ENCODE results near the gene AKR1C3.
"Not testable (repeated sequence)": the region's sequence is repeated elsewhere in the genome, so short reads cannot be mapped to it uniquely, and the experiment has no call there.

AKR1C3 gene

DNA sequence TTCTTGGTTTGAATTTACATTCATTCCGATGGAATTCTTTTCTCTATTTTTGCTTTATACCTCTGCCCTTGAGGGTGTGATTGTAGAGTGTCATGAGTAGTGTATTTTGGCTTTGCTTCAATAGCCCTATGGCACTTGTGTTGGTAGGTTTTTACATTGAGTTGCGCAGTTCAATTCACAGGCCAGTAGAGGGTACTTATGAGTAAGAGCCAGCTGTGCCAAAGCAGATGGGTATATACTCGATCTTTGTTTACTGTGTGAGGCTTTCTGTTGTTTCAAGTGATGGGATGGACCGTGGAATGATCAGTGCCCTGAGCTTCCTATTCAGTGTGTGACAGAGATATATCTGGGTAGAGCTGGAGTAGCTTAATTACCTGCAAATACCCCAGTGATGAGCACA lies 4.3 kb upstream of the AKR1C3 start:
- no peaks in the 10 kb centered on the region for H3K9me3 ChIP-seq (ENCODE audit: control insufficient read depth, insufficient read depth, low read length)
- H3K4me1 ChIP-seq (ENCODE audit: control insufficient read depth, insufficient read depth, low read length) = peaks cover 5% of the 10 kb centered on the region
- no peak overlapping the region for H3K4me3 ChIP-seq (ENCODE audit: low read depth, low read length)
- H3K27ac ChIP-seq (ENCODE audit: low read depth, low read length) = no peak overlapping the region
- H3K27me3 ChIP-seq (ENCODE audit: control insufficient read depth, insufficient read depth, low read length) = no peaks in the 10 kb centered on the region
- no peak overlapping the region for H3K9ac ChIP-seq (ENCODE audit: low read depth, low read length)
- H3K36me3 ChIP-seq (ENCODE audit: control insufficient read depth, insufficient read depth, low read length) = no peaks in the 10 kb centered on the region

DNA sequence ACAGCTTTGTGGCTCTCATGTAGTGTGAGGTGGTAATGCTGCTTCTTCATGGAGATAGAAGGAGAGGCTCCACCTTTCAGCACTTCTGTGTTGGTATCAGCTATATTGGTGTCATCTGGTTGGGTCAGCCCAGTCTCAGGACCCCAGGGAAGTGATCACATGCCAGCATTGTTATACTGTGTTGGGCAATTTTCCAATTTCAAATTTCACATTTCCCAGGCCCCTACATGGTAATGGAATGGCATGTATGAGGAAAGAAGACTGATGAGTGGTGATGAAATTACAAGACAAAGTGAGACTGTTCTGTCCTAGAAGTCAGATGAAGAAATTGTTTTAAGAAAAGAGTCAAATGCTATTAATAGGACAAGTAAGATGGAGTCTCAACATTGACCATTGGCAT lies 3.7 kb upstream of the AKR1C3 start:
- H3K9ac ChIP-seq (ENCODE audit: low read depth, low read length) = no peak overlapping the region
- peaks cover 5% of the 10 kb centered on the region for H3K4me1 ChIP-seq (ENCODE audit: control insufficient read depth, insufficient read depth, low read length)
- H3K27ac ChIP-seq (ENCODE audit: low read depth, low read length) = no peak overlapping the region
- H3K27me3 ChIP-seq (ENCODE audit: control insufficient read depth, insufficient read depth, low read length) = no peaks in the 10 kb centered on the region
- no peaks in the 10 kb centered on the region for H3K36me3 ChIP-seq (ENCODE audit: control insufficient read depth, insufficient read depth, low read length)
- no peaks in the 10 kb centered on the region for H3K9me3 ChIP-seq (ENCODE audit: control insufficient read depth, insufficient read depth, low read length)
- no peak overlapping the region for H3K4me3 ChIP-seq (ENCODE audit: low read depth, low read length)

DNA sequence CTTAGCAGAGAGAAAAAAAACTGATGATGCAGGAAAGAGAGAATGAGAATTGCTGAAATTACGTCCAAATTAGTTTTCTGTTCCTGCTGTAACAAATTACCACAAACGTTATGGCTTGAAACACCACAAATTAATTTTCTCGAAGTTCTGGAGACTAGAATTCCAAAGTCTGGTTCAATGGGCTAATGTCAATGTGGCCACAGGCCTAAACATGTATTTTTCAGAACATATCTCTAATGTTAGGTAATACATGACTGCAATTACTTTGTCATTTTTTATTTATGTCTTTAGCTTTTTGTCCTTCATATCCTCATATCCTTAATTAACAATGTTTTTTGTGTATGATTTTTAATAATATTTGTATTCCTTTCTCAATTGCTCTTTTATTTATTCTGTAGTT lies 3.0 kb upstream of the AKR1C3 start:
- Histone ChIP-seq H3K27ac (ENCODE audit: low read depth, low read length) (no peak overlapping the region), H3K9me3 (ENCODE audit: control insufficient read depth, insufficient read depth, low read length) (no peaks in the 10 kb centered on the region), H3K36me3 (ENCODE audit: control insufficient read depth, insufficient read depth, low read length) (no peaks in the 10 kb centered on the region)

DNA sequence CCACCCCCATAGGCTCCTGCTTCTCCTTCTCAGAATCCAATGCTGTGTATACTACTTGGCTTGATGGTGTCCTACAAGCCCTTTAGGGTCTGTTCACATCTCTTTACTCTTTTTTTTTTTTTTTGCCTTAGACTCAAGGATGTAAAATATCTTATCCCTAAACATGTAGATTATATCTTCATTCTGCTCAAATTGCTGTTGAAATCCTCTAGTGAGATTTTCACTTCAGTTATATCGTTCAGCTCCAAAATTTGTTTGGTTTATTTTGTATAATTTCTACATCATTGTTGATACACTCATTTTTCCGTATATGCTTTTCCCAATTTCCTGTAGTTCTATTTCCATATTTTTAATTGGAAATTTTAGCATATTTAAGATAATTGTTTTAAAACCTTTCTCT lies 1.8 kb upstream of the AKR1C3 start:
- H3K9ac ChIP-seq (ENCODE audit: low read depth, low read length) = no peak overlapping the region
- no peaks in the 10 kb centered on the region for H3K36me3 ChIP-seq (ENCODE audit: control insufficient read depth, insufficient read depth, low read length)
- H3K27me3 ChIP-seq (ENCODE audit: control insufficient read depth, insufficient read depth, low read length) = no peaks in the 10 kb centered on the region
- no peak overlapping the region for H3K4me3 ChIP-seq (ENCODE audit: low read depth, low read length)
- no peak overlapping the region for H3K27ac ChIP-seq (ENCODE audit: low read depth, low read length)
- H3K4me1 ChIP-seq (ENCODE audit: control insufficient read depth, insufficient read depth, low read length) = peaks cover 5% of the 10 kb centered on the region
- H3K9me3 ChIP-seq (ENCODE audit: control insufficient read depth, insufficient read depth, low read length) = no peaks in the 10 kb centered on the region

More for the DNA sequence above, 3.0 kb upstream of the AKR1C3 start:
- peaks cover 5% of the 10 kb centered on the region for H3K4me1 ChIP-seq (ENCODE audit: control insufficient read depth, insufficient read depth, low read length)
- no peak overlapping the region for H3K9ac ChIP-seq (ENCODE audit: low read depth, low read length)
- no peaks in the 10 kb centered on the region for H3K27me3 ChIP-seq (ENCODE audit: control insufficient read depth, insufficient read depth, low read length)
- H3K4me3 ChIP-seq (ENCODE audit: low read depth, low read length) = no peak overlapping the region

DNA sequence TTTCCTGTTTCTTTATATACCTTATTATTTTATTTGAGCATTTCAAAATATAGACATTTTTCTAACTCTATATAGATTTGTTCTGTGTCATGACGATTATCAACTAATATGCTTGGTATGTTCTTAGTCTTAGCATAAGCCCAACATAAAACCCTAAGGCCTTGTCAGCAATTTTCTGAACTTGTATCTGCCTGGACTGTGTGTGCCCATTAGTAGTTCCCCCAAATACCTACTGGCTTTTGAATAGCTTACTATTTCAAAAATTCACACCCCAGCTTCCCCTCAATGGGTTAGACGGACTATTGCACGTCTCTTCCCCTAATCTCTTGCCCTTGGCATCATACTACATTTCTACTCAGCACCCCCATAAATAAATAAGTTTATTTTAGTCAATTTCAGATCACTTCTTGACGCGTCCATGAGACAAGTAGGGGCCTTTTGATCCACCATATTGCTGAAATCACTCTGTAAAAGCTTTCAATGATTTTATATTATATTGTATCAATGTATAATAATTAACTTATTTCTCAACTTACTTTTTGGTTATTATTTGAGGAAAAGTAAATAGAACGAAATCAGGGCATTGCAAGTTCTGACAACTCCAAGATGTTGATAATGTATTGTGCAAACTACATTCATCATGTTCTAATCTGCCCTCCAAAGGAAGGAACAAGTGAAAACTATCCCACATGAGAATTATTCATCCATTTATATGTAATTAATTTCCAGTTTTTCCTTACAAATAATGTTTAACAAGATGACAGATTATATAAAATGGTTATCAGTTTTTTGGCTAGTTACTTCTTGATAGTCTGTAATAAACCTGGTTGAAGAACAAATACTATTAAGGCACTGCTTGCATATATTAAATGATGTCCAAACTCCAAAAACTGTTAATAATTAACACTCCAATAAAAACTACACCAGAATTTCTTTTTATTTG lies 1.1 kb upstream of the AKR1C3 start:
- no peak overlapping the region for H3K9ac ChIP-seq (ENCODE audit: low read depth, low read length)
- no peaks in the 10 kb centered on the region for H3K27me3 ChIP-seq (ENCODE audit: control insufficient read depth, insufficient read depth, low read length)
- H3K4me3 ChIP-seq (ENCODE audit: low read depth, low read length) = no peak overlapping the region
- no peak overlapping the region for H3K27ac ChIP-seq (ENCODE audit: low read depth, low read length)
- no peaks in the 10 kb centered on the region for H3K36me3 ChIP-seq (ENCODE audit: control insufficient read depth, insufficient read depth, low read length)
- no peaks in the 10 kb centered on the region for H3K9me3 ChIP-seq (ENCODE audit: control insufficient read depth, insufficient read depth, low read length)
- H3K4me1 ChIP-seq (ENCODE audit: control insufficient read depth, insufficient read depth, low read length) = peaks cover 5% of the 10 kb centered on the region

DNA sequence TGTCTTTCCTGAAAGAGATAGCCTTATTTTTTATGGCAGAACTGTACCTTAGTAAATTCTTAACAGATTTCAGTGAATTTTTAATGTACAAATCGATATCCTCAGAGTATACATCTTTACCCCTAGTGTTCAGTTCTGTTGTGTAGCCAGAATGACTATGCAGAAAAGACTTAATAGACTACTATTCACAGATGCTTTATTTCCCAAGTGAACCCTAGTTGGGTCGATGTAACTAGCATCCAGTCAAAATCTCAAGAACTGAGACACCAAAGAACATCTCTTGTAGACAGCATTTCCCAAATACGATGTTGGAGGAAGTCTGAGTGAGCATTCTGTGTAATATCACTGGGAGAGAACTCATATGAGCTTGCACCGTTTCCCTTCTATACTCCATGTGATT lies 1.5 kb downstream of the AKR1C3 start:
- no peaks in the 10 kb centered on the region for H3K27me3 ChIP-seq (ENCODE audit: control insufficient read depth, insufficient read depth, low read length)
- H3K27ac ChIP-seq (ENCODE audit: low read depth, low read length) = no peak overlapping the region
- H3K36me3 ChIP-seq (ENCODE audit: control insufficient read depth, insufficient read depth, low read length) = no peaks in the 10 kb centered on the region
- H3K4me3 ChIP-seq (ENCODE audit: low read depth, low read length) = no peak overlapping the region
- H3K9ac ChIP-seq (ENCODE audit: low read depth, low read length) = no peak overlapping the region
- H3K9me3 ChIP-seq (ENCODE audit: control insufficient read depth, insufficient read depth, low read length) = no peaks in the 10 kb centered on the region
- H3K4me1 ChIP-seq (ENCODE audit: control insufficient read depth, insufficient read depth, low read length) = peaks cover 5% of the 10 kb centered on the region

DNA sequence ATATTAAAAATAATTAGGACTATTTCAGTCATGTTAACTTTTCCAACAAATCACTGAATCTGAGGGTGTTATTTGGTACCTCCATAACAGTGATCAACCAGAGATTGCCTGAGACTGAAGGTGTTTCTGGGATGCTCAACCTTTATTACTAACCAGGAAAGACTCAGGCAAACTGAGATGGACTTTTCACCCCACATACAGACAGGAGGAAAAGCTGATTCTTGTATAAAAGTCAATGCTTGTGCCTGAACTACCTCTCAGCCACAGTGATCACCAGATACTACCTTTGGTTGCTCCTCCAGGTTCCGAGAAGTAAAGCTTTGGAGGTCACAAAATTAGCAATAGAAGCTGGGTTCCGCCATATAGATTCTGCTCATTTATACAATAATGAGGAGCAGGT lies 1.9 kb downstream of the AKR1C3 start:
- Histone ChIP-seq H3K27ac (ENCODE audit: low read depth, low read length) (no peak overlapping the region), H3K4me1 (ENCODE audit: control insufficient read depth, insufficient read depth, low read length) (peaks cover 5% of the 10 kb centered on the region), H3K27me3 (ENCODE audit: control insufficient read depth, insufficient read depth, low read length) (no peaks in the 10 kb centered on the region), H3K36me3 (ENCODE audit: control insufficient read depth, insufficient read depth, low read length) (no peaks in the 10 kb centered on the region), H3K4me3 (ENCODE audit: low read depth, low read length) (no peak overlapping the region), H3K9me3 (ENCODE audit: control insufficient read depth, insufficient read depth, low read length) (no peaks in the 10 kb centered on the region), H3K9ac (ENCODE audit: low read depth, low read length) (no peak overlapping the region)

DNA sequence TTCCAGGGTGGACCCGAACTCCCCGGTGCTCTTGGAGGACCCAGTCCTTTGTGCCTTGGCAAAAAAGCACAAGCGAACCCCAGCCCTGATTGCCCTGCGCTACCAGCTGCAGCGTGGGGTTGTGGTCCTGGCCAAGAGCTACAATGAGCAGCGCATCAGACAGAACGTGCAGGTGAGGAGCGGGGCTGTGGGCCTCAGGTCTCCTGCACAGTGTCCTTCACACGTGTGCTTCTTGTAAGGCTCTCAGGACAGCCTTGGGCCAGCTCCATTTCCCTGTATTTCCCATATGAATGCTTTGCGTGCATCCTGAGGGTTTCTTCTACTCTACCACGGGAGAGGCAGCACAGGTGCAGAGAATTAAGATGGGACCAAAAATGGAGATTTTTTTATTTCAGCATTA lies 8.3 kb downstream of the AKR1C3 start:
- H3K27ac ChIP-seq (ENCODE audit: low read depth, low read length); H3K36me3 ChIP-seq (ENCODE audit: control insufficient read depth, insufficient read depth, low read length); H3K4me1 ChIP-seq (ENCODE audit: control insufficient read depth, insufficient read depth, low read length); H3K9me3 ChIP-seq (ENCODE audit: control insufficient read depth, insufficient read depth, low read length); H3K4me3 ChIP-seq (ENCODE audit: low read depth, low read length); H3K27me3 ChIP-seq (ENCODE audit: control insufficient read depth, insufficient read depth, low read length); H3K9ac ChIP-seq (ENCODE audit: low read depth, low read length): not testable (repeated sequence)

DNA sequence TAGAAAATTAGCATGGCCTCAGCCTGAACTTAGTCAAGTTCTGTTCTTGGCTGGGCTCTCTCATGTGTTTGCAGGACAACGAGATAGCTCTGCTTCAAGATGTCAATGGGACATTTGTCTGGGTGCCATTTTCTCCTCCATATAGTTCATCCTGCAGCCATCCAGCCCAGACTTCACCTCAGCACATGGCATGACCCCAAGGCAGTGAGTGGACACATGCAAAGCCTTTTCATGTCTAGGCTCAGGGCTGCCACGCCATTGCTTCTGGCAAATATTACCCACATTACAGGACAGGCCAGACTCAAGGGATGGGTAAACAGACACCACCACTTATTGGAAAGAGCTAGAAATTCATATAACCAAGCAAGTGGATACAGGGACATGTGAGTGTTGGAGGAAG lies 9.3 kb downstream of the AKR1C3 start:
- no peaks in the 10 kb centered on the region for H3K4me1 ChIP-seq (ENCODE audit: control insufficient read depth, insufficient read depth, low read length)
- H3K27me3 ChIP-seq (ENCODE audit: control insufficient read depth, insufficient read depth, low read length) = no peaks in the 10 kb centered on the region
- H3K9me3 ChIP-seq (ENCODE audit: control insufficient read depth, insufficient read depth, low read length) = peaks cover 17% of the 10 kb centered on the region
- H3K4me3 ChIP-seq (ENCODE audit: low read depth, low read length) = no peak overlapping the region
- H3K27ac ChIP-seq (ENCODE audit: low read depth, low read length) = no peak overlapping the region
- H3K9ac ChIP-seq (ENCODE audit: low read depth, low read length) = no peak overlapping the region
- H3K36me3 ChIP-seq (ENCODE audit: control insufficient read depth, insufficient read depth, low read length) = no peaks in the 10 kb centered on the region

DNA sequence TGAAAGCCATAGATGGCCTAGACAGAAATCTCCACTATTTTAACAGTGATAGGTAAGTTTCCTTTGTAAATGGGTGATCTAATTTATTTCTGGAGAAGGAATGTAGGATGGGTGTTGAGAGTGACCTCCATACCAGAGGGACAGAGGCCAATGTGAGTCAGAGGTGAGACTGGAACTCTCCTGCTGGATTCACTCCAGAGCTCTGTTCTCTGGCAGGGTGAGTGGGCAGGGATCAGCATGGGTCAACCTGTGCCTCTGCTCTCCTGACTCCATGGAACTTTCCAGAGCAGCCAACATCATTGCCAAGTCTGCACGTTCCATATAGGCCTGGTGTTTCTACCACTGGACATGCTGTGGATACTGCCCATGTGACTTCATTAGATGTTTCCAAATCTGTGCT lies 11.4 kb downstream of the AKR1C3 start:
- no peaks in the 10 kb centered on the region for H3K4me1 ChIP-seq (ENCODE audit: control insufficient read depth, insufficient read depth, low read length)

DNA sequence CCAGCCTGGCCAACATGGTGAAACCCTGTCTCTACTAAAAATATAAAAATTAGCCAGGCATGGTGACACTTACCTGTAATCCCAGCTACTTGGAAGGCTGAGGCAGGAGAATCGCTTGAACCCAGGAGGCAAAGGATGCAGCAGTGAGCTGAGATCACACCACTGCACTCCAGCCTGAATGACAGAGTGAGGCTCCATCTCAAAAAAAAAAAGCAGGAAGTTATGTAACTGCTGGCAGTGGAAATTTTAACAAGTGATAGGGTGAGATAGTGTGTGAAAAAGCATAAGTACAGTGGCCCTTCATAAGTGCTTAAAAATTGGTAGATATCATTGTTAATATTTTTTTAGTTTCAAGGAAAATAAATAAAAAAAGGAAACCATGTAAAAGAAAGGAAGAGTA lies 12.3 kb downstream of the AKR1C3 start:
- Histone ChIP-seq H3K27me3 (ENCODE audit: control insufficient read depth, insufficient read depth, low read length) (no peaks in the 10 kb centered on the region), H3K9me3 (ENCODE audit: control insufficient read depth, insufficient read depth, low read length) (peaks cover 28% of the 10 kb centered on the region), H3K36me3 (ENCODE audit: control insufficient read depth, insufficient read depth, low read length) (no peaks in the 10 kb centered on the region), H3K4me3 (ENCODE audit: low read depth, low read length) (no peak overlapping the region), H3K27ac (ENCODE audit: low read depth, low read length) (no peak overlapping the region), H3K9ac (ENCODE audit: low read depth, low read length) (no peak overlapping the region), H3K4me1 (ENCODE audit: control insufficient read depth, insufficient read depth, low read length) (no peaks in the 10 kb centered on the region)

More for the DNA sequence above, 11.4 kb downstream of the AKR1C3 start:
- Histone ChIP-seq H3K27me3 (ENCODE audit: control insufficient read depth, insufficient read depth, low read length) (no peaks in the 10 kb centered on the region), H3K4me3 (ENCODE audit: low read depth, low read length) (no peak overlapping the region), H3K9me3 (ENCODE audit: control insufficient read depth, insufficient read depth, low read length) (peaks cover 28% of the 10 kb centered on the region), H3K36me3 (ENCODE audit: control insufficient read depth, insufficient read depth, low read length) (no peaks in the 10 kb centered on the region), H3K27ac (ENCODE audit: low read depth, low read length) (no peak overlapping the region), H3K9ac (ENCODE audit: low read depth, low read length) (no peak overlapping the region)
